Neural cell (in vitro differentiated cells): ENCODE data around the gene FZD7. TPM values are rescaled to one million over a fixed set of nuclear protein-coding genes. Genes with fewer than 3 reads are reported as not detected.

ENCODE experiments used
- H2AFZ ChIP-seq: fragments of 200-600, 300-800 bp; sonication (generic), shearing (Covaris generic); 2 replicates; pipeline ENCODE4 v1.6.0; 2014; ENCODE audit warnings: low read depth, mild to moderate bottlenecking, antibody characterized with exemption, low read length, moderate library complexity
- H3F3A ChIP-seq: fragments of 200-600 bp; shearing (Covaris generic); 2 replicates; pipeline ENCODE4 v1.6.1; 2016; ENCODE audit warnings: mild to moderate bottlenecking, moderate library complexity, mixed read lengths, antibody characterized with exemption, low read length; ENCODE audit not compliant: insufficient read depth, poor library complexity, severe bottlenecking
- H3K27ac ChIP-seq: fragments of 200-600, 300-800 bp; sonication (generic), shearing (Covaris generic); 2 replicates; pipeline ENCODE4 v1.5.1; 2014; ENCODE audit warnings: mild to moderate bottlenecking, low read length, moderate library complexity
- H3K27me3 ChIP-seq: fragments of 300-800, 200-600 bp; sonication (generic), shearing (Covaris generic); 2 replicates; pipeline ENCODE4 v1.6.0; 2014; ENCODE audit warnings: mild to moderate bottlenecking, low read depth, low read length, moderate library complexity; ENCODE audit not compliant: insufficient read depth
- H3K36me3 ChIP-seq: fragments of 300-800, 200-600 bp; sonication (generic), shearing (Covaris generic); 2 replicates; pipeline ENCODE4 v1.5.1; 2014; ENCODE audit warnings: mild to moderate bottlenecking, antibody characterized with exemption, low read length, moderate library complexity; ENCODE audit not compliant: insufficient read depth
- H3K4me2 ChIP-seq: fragments of 300-800, 200-600 bp; sonication (generic), shearing (Covaris generic); 2 replicates; pipeline ENCODE4 v1.6.0; 2014; ENCODE audit warnings: mild to moderate bottlenecking, low read length
- H3K4me3 ChIP-seq: fragments of 300-800, 200-600 bp; sonication (generic), shearing (Covaris generic); 2 replicates; pipeline ENCODE4 v1.5.1; 2014; ENCODE audit warnings: mild to moderate bottlenecking, low read length, moderate library complexity
- H3K79me2 ChIP-seq: fragments of 200-600 bp; shearing (Covaris generic); replicated peaks from 2 replicates; pipeline ENCODE4 v1.6.0; 2014; ENCODE audit warnings: mild to moderate bottlenecking, low read length, moderate library complexity; ENCODE audit not compliant: insufficient read depth
- H3K9ac ChIP-seq: fragments of 300-800, 200-600 bp; sonication (generic), shearing (Covaris generic); 2 replicates; pipeline ENCODE4 v1.6.1; 2016; ENCODE audit warnings: mild to moderate bottlenecking, low read length, mixed read lengths
- H3K9me2 ChIP-seq: fragments of 200-600 bp; shearing (Covaris generic); 2 replicates; pipeline ENCODE4 v1.6.1; 2016; ENCODE audit warnings: mild to moderate bottlenecking, low read length, mixed read lengths; ENCODE audit not compliant: insufficient read depth
- H3K9me3 ChIP-seq: fragments of 200-600, 300-800 bp; sonication (generic), shearing (Covaris generic); 2 replicates; pipeline ENCODE4 v1.6.1; 2016; ENCODE audit warnings: mild to moderate bottlenecking, mixed run types, low read length, moderate library complexity, mixed read lengths
- H4K20me1 ChIP-seq: fragments of 200-600 bp; shearing (Covaris generic); 2 replicates; pipeline ENCODE4 v1.6.1; 2016; ENCODE audit warnings: mild to moderate bottlenecking, mixed run types; ENCODE audit not compliant: insufficient read depth
- EZH2 ChIP-seq: fragments of 200-600, 300-800 bp; shearing (Covaris generic), sonication (generic); IDR thresholded peaks from 2 replicates; pipeline ENCODE4 v1.6.1; 2014; ENCODE audit warnings: antibody characterized with exemption, low read length, borderline replicate concordance, mild to moderate bottlenecking; ENCODE audit not compliant: insufficient read depth, poor library complexity, severe bottlenecking
- MXI1 ChIP-seq: fragments of 450-650 bp; conservative IDR thresholded peaks from 2 replicates; pipeline ENCODE4 v1.6.1; 2014; ENCODE audit warnings: antibody characterized with exemption, mild to moderate bottlenecking; ENCODE audit not compliant: poor library complexity, severe bottlenecking
- polyA plus RNA-seq: library from polyadenylated mRNA; depleted of rRNA; stranded (reverse); fragments of >200 nt; gene quantifications from 2 replicates; pipeline ENCODE4 v1.2.3, GENCODE V29; 2014
- TF ChIP-seq, protein P1 (sequence below): fragments of 450-650 bp; IDR thresholded peaks from 2 replicates; pipeline ENCODE4 v1.5.1; 2014; ENCODE audit warnings: antibody characterized with exemption, mild to moderate bottlenecking, moderate library complexity; ENCODE audit not compliant: poor library complexity, severe bottlenecking
- TF ChIP-seq, protein P2 (sequence below): IDR thresholded peaks from 2 replicates; pipeline ENCODE4 v1.6.1; 2012; ENCODE audit warnings: borderline replicate concordance

Gene FZD7
- polyA plus RNA-seq, 1 donor from 2014 or later: 1.8 TPM

DNA sequence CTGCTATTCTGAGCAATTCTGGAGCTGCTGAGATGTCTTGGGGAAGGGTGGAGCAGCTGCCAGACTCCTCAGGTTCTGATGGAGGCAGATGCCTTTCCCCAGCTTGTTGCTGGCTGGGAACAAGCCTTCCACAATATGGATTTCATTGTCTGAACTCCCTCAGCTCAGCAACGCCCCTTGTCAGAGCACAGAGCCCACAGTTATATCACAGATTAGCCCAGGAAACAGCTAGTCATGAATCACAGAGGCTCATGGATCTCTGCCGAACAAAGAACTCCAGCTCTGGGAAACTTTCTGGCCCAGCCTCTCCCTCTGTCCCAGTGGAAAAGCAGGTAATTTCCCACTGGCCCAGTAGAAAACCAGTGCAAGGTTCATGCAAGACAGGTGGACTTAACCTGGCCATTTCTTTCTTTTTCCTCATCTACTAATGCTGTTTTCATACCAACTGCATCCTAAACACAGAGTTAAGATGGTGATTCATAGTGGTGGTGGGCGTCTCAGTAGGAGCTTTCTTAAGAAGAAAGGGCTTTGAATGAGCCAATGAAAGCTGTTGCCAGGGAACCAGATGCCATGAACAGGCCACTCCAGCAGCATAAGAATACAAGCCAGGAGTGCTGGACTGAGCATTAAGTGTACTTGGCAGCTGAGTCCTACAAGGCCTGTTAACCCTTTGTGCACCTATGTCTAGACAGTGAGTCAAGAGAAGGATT lies 30.7 kb downstream of the FZD7 start:
- Histone ChIP-seq H3K9ac (no peak overlapping the region), H2AFZ (peak overlapping the region; percentile 5), H3K4me3 (no peak overlapping the region)

DNA sequence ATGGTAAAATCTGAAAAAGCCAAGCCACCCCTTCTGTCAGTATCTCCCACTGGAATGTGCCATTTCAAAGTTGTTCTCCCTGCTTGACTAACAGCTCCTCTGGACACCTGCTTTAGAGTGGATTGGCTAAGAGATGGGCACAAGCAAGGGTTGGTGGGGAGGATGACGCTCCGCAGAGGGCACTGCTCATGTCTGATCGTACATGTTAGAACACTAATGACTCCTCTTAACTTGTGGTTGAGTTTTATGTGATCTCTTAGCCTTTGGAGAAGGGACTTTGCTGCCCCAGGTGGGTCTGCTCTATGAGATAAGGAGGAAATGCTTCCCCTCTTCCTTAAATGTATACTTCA lies 31.2 kb downstream of the FZD7 start:
- Histone ChIP-seq H3K4me2 (no peak overlapping the region), H3K9me3 (no peaks in the 10 kb centered on the region), H3K9ac (no peak overlapping the region), H3F3A (peaks cover 4% of the 10 kb centered on the region), H2AFZ (no peak overlapping the region), H3K27ac (no peak overlapping the region), H3K27me3 (no peaks in the 10 kb centered on the region), H3K79me2 (no peaks in the 10 kb centered on the region), H3K4me3 (no peak overlapping the region), H3K36me3 (no peaks in the 10 kb centered on the region), H4K20me1 (no peaks in the 10 kb centered on the region), H3K9me2 (no peaks in the 10 kb centered on the region)
- TF ChIP-seq, protein P1, sequence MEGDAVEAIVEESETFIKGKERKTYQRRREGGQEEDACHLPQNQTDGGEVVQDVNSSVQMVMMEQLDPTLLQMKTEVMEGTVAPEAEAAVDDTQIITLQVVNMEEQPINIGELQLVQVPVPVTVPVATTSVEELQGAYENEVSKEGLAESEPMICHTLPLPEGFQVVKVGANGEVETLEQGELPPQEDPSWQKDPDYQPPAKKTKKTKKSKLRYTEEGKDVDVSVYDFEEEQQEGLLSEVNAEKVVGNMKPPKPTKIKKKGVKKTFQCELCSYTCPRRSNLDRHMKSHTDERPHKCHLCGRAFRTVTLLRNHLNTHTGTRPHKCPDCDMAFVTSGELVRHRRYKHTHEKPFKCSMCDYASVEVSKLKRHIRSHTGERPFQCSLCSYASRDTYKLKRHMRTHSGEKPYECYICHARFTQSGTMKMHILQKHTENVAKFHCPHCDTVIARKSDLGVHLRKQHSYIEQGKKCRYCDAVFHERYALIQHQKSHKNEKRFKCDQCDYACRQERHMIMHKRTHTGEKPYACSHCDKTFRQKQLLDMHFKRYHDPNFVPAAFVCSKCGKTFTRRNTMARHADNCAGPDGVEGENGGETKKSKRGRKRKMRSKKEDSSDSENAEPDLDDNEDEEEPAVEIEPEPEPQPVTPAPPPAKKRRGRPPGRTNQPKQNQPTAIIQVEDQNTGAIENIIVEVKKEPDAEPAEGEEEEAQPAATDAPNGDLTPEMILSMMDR: no peak

More for the DNA sequence above, 30.7 kb downstream of the FZD7 start:
- H3K4me2 ChIP-seq: no peak overlapping the region
- TF ChIP-seq, protein P2, sequence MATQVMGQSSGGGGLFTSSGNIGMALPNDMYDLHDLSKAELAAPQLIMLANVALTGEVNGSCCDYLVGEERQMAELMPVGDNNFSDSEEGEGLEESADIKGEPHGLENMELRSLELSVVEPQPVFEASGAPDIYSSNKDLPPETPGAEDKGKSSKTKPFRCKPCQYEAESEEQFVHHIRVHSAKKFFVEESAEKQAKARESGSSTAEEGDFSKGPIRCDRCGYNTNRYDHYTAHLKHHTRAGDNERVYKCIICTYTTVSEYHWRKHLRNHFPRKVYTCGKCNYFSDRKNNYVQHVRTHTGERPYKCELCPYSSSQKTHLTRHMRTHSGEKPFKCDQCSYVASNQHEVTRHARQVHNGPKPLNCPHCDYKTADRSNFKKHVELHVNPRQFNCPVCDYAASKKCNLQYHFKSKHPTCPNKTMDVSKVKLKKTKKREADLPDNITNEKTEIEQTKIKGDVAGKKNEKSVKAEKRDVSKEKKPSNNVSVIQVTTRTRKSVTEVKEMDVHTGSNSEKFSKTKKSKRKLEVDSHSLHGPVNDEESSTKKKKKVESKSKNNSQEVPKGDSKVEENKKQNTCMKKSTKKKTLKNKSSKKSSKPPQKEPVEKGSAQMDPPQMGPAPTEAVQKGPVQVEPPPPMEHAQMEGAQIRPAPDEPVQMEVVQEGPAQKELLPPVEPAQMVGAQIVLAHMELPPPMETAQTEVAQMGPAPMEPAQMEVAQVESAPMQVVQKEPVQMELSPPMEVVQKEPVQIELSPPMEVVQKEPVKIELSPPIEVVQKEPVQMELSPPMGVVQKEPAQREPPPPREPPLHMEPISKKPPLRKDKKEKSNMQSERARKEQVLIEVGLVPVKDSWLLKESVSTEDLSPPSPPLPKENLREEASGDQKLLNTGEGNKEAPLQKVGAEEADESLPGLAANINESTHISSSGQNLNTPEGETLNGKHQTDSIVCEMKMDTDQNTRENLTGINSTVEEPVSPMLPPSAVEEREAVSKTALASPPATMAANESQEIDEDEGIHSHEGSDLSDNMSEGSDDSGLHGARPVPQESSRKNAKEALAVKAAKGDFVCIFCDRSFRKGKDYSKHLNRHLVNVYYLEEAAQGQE: peak; percentile 21
- no peak for TF ChIP-seq EZH2
- H3K27ac ChIP-seq: no peak overlapping the region
- H3K9me2 ChIP-seq: no peaks in the 10 kb centered on the region
- no peaks in the 10 kb centered on the region for H3K79me2 ChIP-seq
- peaks cover 4% of the 10 kb centered on the region for H3F3A ChIP-seq
- H3K27me3 ChIP-seq: no peaks in the 10 kb centered on the region
- H3K9me3 ChIP-seq: no peaks in the 10 kb centered on the region
- no peaks in the 10 kb centered on the region for H3K36me3 ChIP-seq
- H4K20me1 ChIP-seq: no peaks in the 10 kb centered on the region

DNA sequence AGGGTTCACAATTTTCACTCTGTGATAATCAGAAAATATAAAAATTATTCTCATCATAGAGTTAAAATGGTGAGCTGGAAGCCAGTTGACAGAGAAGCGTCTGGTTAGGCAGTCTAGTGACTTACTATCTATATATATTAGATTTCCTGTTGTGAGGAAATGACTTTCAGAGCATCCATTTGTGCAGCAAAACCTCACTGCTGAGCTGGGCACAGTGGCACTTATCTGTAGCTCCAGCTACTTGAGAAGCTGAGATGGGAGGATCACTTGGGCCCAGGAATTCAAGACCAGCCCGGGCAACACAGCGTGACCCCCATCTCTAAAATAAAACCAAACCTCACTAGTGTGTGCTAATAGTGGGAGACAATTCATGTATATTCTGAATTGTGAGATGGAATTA lies 32.2 kb downstream of the FZD7 start:
- H3K4me3 ChIP-seq: no peak overlapping the region

More for the DNA sequence above, 32.2 kb downstream of the FZD7 start:
- no peaks in the 10 kb centered on the region for H3K36me3 ChIP-seq
- no peaks in the 10 kb centered on the region for H3K9me2 ChIP-seq
- no peak overlapping the region for H3K9ac ChIP-seq
- H3K9me3 ChIP-seq: no peaks in the 10 kb centered on the region
- no peak overlapping the region for H3K4me2 ChIP-seq
- no peaks in the 10 kb centered on the region for H3K79me2 ChIP-seq
- TF ChIP-seq, protein P1: no peak
- no peak for TF ChIP-seq MXI1
- TF ChIP-seq, protein P2: no peak
- no peak overlapping the region for H3K27ac ChIP-seq
- no peak overlapping the region for H2AFZ ChIP-seq
- H3F3A ChIP-seq: peaks cover 4% of the 10 kb centered on the region
- H4K20me1 ChIP-seq: no peaks in the 10 kb centered on the region
- no peaks in the 10 kb centered on the region for H3K27me3 ChIP-seq
